DOHH2 (cell line): ENCODE data around the gene CDC42SE2.

ENCODE experiments used
- EZH2phosphoT487 ChIP-seq: fragments of 200-600 bp; sonication (generic); IDR thresholded peaks from 2 replicates; pipeline ENCODE4 v1.6.1; 2017; ENCODE audit warnings: borderline replicate concordance, mild to moderate bottlenecking, antibody characterized with exemption, low read length, moderate library complexity, mixed read lengths
- TF ChIP-seq, protein P1 (sequence below): fragments of 200-600 bp; sonication (generic); IDR thresholded peaks from one replicate; pipeline ENCODE4 v1.5.1; 2014; ENCODE audit warnings: antibody characterized with exemption, mild to moderate bottlenecking, low read depth, low read length; ENCODE audit not compliant: poor library complexity, severe bottlenecking

DNA sequence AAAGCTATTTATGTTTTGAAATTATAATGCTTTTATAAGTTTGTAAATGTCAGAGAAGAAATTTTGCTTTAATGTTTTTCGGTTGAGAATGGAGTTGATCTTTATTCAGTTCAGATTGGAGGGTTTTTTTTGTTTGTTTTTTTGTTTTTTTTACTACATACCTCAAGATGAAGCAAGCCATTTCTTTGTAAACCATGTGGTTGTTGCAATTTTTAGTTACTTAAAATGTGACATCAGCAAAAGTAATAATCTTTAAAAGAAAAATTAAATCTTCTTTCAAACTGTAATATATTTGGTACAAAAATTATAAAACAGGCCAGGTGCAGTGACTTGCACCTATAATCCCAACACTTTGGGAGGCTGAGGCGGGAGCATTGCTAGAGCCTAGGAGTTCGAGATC is 102.6 kb downstream of the CDC42SE2 start:
- no peak for TF ChIP-seq EZH2phosphoT487
- TF ChIP-seq, protein P1, sequence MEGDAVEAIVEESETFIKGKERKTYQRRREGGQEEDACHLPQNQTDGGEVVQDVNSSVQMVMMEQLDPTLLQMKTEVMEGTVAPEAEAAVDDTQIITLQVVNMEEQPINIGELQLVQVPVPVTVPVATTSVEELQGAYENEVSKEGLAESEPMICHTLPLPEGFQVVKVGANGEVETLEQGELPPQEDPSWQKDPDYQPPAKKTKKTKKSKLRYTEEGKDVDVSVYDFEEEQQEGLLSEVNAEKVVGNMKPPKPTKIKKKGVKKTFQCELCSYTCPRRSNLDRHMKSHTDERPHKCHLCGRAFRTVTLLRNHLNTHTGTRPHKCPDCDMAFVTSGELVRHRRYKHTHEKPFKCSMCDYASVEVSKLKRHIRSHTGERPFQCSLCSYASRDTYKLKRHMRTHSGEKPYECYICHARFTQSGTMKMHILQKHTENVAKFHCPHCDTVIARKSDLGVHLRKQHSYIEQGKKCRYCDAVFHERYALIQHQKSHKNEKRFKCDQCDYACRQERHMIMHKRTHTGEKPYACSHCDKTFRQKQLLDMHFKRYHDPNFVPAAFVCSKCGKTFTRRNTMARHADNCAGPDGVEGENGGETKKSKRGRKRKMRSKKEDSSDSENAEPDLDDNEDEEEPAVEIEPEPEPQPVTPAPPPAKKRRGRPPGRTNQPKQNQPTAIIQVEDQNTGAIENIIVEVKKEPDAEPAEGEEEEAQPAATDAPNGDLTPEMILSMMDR, result no peak
